RWPE2 (cell line): ENCODE data around the gene KRTAP10-7.
"Not testable (repeated sequence)": the region's sequence is repeated elsewhere in the genome, so short reads cannot be mapped to it uniquely, and the experiment has no call there.

Experiments used
- ATAC-seq: fragments of 200-7000 bp; cut with Tn5 transposase; 3 replicates; pipeline ENCODE4 v1.9.1; 2021; ENCODE audit warnings: low read depth
- DNase-seq: peaks from one replicate; pipeline ENCODE4 v3.0.0-alpha.2; 2020; ENCODE audit warnings: low spot score
- H3K27ac ChIP-seq: fragments of 450-650 bp; 2 replicates; pipeline ENCODE4 v1.5.1; 2017; ENCODE audit warnings: mild to moderate bottlenecking; ENCODE audit not compliant: poor library complexity, severe bottlenecking
- H3K27me3 ChIP-seq: fragments of 250-450 bp; sonication (Bioruptor Pico); 2 replicates; pipeline ENCODE4 v1.5.1; 2021; ENCODE audit warnings: mild to moderate bottlenecking, moderate library complexity; ENCODE audit not compliant: insufficient read depth, poor library complexity, severe bottlenecking
- H3K36me3 ChIP-seq: fragments of 250-450 bp; sonication (Bioruptor Pico); 2 replicates; pipeline ENCODE4 v1.5.1; 2020; ENCODE audit warnings: low read depth, mild to moderate bottlenecking, moderate library complexity
- H3K4me1 ChIP-seq: fragments of 250-450 bp; sonication (Bioruptor Pico); 2 replicates; pipeline ENCODE4 v1.5.1; 2021; ENCODE audit warnings: mild to moderate bottlenecking, moderate library complexity; ENCODE audit not compliant: insufficient read depth, poor library complexity, severe bottlenecking
- H3K4me3 ChIP-seq: fragments of 250-450 bp; sonication (Bioruptor Pico); 2 replicates; pipeline ENCODE4 v1.5.1; 2021; ENCODE audit warnings: mild to moderate bottlenecking, moderate library complexity; ENCODE audit not compliant: severe bottlenecking
- H3K9me3 ChIP-seq: fragments of 250-450 bp; sonication (Bioruptor Pico); 2 replicates; pipeline ENCODE4 v1.5.1; 2021; ENCODE audit warnings: mild to moderate bottlenecking, moderate library complexity; ENCODE audit not compliant: severe bottlenecking
- TF ChIP-seq, protein P1 (sequence below): fragments of 450-650 bp; IDR thresholded peaks from one replicate; pipeline ENCODE4 v1.5.1; 2017; ENCODE audit warnings: mild to moderate bottlenecking, moderate library complexity; ENCODE audit not compliant: poor library complexity, severe bottlenecking

The KRTAP10-7 gene

DNA sequence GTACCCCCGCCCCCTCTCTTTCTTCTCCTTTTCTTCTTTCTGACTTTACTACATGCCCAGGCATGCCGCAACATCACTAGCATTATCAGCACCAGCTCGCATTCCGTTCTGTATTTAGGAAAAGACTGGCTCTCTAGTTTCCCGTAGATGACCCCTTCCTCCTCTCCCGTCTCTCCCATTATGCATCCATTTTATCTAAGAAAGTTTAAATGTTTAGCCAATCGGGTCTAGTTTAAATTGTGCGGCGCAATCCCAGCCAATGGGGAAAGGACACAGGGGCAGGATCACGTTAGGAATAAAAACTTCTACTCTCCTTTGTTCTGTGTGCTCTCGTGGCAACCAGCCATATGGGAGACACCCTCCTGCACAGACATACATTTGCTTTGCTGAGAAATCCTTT, 2.3 kb upstream of the KRTAP10-7 start:
- Histone ChIP-seq H3K9me3 (no peaks in the 10 kb centered on the region), H3K36me3 (no peaks in the 10 kb centered on the region), H3K4me1 (no peaks in the 10 kb centered on the region), H3K27ac (no peak overlapping the region), H3K4me3 (no peak overlapping the region), H3K27me3 (no peaks in the 10 kb centered on the region)
- no peak for DNase-seq
- ATAC-seq: no peak
- TF ChIP-seq, protein P1, sequence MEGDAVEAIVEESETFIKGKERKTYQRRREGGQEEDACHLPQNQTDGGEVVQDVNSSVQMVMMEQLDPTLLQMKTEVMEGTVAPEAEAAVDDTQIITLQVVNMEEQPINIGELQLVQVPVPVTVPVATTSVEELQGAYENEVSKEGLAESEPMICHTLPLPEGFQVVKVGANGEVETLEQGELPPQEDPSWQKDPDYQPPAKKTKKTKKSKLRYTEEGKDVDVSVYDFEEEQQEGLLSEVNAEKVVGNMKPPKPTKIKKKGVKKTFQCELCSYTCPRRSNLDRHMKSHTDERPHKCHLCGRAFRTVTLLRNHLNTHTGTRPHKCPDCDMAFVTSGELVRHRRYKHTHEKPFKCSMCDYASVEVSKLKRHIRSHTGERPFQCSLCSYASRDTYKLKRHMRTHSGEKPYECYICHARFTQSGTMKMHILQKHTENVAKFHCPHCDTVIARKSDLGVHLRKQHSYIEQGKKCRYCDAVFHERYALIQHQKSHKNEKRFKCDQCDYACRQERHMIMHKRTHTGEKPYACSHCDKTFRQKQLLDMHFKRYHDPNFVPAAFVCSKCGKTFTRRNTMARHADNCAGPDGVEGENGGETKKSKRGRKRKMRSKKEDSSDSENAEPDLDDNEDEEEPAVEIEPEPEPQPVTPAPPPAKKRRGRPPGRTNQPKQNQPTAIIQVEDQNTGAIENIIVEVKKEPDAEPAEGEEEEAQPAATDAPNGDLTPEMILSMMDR: no peak

DNA sequence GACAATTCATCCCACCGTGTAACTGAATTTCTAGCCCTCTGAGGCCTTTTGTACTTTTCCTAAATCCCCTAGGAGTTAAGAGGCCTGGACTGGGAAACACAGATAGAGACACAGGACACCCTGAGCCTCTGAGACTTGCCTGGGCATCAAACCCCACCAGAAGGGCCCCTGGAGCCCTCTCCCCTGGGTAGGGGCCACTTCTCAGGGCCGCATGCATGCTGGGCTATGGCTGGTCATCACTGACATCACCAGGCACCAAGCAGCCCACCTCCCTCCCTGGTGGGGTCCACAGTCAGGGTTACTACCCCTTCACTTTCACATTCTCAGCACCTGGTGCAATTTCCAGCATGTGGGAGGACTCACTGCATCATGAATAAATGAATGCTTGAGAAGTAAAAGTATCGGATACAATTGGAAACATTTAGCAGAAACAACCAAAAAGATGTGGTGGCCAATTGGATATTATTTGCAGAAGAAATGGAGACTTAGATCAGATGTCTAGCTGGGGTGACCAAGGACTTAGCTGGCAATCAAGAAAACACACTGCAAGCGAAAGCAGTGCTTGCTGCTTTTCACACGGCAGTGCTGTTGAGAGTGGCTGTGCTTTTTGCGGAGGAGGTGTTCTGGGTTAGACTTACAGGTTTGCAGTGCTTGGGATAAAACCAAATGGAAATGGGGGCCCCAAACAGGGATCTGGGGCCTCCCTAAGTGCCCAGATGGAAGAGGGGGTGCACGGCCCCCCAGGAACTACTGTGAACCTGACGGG, 950 bp upstream of the KRTAP10-7 start:
- no peaks in the 10 kb centered on the region for H3K9me3 ChIP-seq
- DNase-seq: no peak
- TF ChIP-seq, protein P1: no peak
- no peaks in the 10 kb centered on the region for H3K4me1 ChIP-seq
- H3K27ac ChIP-seq: no peak overlapping the region
- no peak for ATAC-seq
- H3K4me3 ChIP-seq: no peak overlapping the region
- peaks cover 4% of the 10 kb centered on the region for H3K27me3 ChIP-seq
- H3K36me3 ChIP-seq: no peaks in the 10 kb centered on the region

DNA sequence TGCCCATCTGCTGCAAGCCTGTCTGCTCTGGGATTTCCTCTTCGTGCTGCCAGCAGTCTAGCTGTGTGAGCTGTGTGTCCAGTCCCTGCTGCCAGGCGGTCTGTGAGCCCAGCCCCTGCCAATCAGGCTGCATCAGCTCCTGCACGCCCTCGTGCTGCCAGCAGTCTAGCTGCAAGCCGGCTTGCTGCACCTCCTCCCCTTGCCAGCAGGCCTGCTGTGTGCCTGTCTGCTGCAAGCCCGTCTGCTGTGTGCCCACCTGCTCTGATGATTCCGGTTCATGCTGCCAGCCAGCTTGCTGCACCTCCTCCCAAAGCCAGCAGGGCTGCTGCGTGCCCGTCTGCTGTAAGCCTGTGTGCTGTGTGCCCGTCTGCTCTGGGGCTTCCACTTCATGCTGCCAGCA, 694 bp downstream of the KRTAP10-7 start:
- not testable (repeated sequence) for H3K27ac ChIP-seq, ATAC-seq, H3K4me3 ChIP-seq, H3K4me1 ChIP-seq, H3K36me3 ChIP-seq, H3K9me3 ChIP-seq
- DNase-seq: peak; percentile 38
- H3K27me3 ChIP-seq: peaks cover 15% of the 10 kb centered on the region

DNA sequence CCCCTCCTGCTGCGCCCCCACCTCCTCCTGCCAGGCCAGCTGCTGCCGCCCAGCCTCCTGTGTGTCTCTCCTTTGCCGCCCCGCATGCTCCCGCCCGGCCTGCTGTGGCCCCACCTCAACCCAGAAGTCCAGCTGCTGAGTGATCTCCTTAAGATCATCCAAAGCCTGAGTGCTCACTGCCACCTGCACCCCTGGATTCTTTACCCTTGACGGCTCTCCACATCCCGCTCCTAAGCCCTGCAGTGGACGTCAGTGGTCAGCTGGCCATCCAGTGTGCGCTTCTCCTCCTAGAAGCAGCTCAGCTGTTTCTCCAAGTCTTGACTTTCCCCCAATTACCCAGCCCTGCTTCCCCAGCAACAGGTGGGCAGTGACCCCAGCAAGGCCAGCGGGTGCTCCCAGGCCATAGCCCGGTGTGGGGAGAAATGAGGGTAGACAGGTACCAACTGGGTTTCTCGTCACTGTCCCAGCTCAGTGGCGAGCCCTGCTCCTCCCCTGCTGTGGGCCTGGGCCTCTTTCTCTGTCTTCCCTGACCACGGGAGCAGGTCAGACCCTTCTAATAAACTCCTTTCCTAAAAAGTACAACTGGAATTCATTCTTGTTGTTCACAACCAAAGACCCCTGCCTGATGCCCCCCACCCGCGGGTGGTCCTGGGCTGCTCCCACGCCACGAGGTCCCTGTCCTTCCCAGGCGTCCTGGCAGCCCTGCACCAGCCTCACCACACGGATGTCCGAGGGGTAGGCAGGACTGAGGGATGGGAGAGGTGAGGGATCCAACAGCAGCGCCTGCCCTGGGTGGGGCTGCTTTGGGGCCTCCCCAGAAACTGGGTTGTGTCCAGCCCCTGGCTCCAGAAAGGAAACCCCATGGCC, 1.4 kb downstream of the KRTAP10-7 start:
- Histone ChIP-seq H3K36me3 (no peaks in the 10 kb centered on the region), H3K27ac (no peak overlapping the region), H3K4me3 (no peak overlapping the region), H3K9me3 (no peaks in the 10 kb centered on the region), H3K4me1 (no peaks in the 10 kb centered on the region), H3K27me3 (peaks cover 15% of the 10 kb centered on the region)
- TF ChIP-seq, protein P1: no peak
- ATAC-seq (no peak), DNase-seq (peak; percentile 35)

DNA sequence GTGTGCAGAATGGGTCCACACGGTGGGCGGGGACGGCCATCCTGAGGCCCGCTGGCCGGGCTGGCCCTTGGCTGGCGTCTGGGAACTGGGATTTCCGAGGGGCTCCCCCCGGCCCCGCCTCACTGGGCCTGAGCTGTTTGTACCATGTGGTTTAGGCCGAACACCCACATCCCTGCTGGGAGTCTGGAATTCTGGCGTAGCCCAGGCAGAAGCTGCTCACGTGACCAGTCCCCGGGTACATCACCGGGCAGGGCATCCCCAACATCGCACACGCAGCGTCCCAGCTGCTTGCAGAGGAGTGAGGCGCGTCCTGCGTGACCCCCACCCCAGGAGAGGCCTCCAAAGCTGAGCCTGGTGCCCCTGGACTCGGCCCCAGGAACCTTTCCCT, 2.1 kb downstream of the KRTAP10-7 start:
- no peaks in the 10 kb centered on the region for H3K9me3 ChIP-seq
- ATAC-seq: no peak
- peaks cover 15% of the 10 kb centered on the region for H3K27me3 ChIP-seq
- no peak for DNase-seq
- no peak overlapping the region for H3K27ac ChIP-seq
- no peak overlapping the region for H3K4me3 ChIP-seq
- H3K4me1 ChIP-seq: no peaks in the 10 kb centered on the region
- TF ChIP-seq, protein P1: no peak
- no peaks in the 10 kb centered on the region for H3K36me3 ChIP-seq
